Fibroblast of the aortic adventitia (primary cell): ENCODE results near the gene GALNT9. TPM values are rescaled to one million over a fixed set of nuclear protein-coding genes. Genes with fewer than 3 reads are reported as not detected.

Experiments
- DNase-seq: peaks from one replicate; pipeline ENCODE4 v3.0.0-alpha.2; 2010; ENCODE audit warnings: low read depth
- H3K4me3 ChIP-seq: 2 replicates; pipeline ENCODE4 v1.5.1; 2011; ENCODE audit warnings: low read depth, mild to moderate bottlenecking, control low read depth, low read length, moderate library complexity
- CTCF ChIP-seq: IDR thresholded peaks from 2 replicates; pipeline ENCODE4 v1.5.1; 2011; ENCODE audit warnings: mild to moderate bottlenecking, low read length, control low read depth, inconsistent platforms; ENCODE audit not compliant: insufficient read depth
- total RNA-seq: library from RNA; depleted of rRNA; stranded (reverse); fragments of >200 nt; gene quantifications from 2 replicates; pipeline ENCODE4 v1.2.3, GENCODE V29; 2012; ENCODE audit warnings: low replicate concordance

The GALNT9 gene
- total RNA-seq, 1 donor = not detected

GRCh38 chr12:132373901-132374611, 44.7 kb upstream of the GALNT9 start:
- TF ChIP-seq CTCF = peak; percentile 18
- DNase-seq = no peak
- H3K4me3 ChIP-seq = no peak overlapping the region

- no peak for TF ChIP-seq CTCF
- no peak for DNase-seq
- no peak overlapping the region for H3K4me3 ChIP-seq
These were observed 38.5 kb upstream of the GALNT9 start for GRCh38 chr12:132367852-132368251.

DNA sequence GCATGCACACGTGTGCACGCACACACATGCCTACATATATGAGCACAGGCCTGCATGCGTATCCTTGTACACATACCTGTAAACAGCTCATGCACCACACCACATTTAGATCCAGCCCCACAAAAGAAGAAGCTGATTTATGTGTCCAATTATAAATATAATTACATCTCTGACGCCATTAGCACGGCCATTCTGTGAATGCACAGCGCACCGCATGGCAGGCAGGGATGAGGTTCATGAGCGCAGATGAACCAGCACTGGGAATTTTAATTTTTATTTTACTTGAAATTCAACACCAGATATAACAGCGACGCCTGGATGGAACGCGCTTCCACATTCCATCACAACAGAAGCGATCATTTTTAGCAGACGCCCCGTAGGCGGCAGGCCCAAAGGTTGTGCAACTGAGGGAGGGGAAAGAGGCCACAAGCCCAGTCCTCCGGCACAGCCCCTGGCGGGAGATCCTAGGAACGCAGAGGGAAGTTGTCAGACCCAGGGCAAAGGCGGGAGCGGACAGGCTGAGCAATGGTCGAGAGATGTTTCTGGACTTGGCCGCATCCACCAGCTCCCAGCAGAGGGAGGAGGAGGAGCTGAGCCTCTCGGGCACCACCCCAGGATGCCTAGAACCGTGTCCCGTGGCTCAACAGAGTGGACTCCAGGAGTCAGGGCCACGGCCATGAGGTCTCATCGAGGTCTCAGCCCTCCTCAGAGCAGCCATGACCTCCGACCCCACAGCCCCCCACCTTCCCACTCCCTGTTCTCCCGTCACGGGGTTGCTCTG, 37.9 kb upstream of the GALNT9 start:
- no peak overlapping the region for H3K4me3 ChIP-seq
- peak; percentile 7 for TF ChIP-seq CTCF
- DNase-seq = peak; percentile 25

DNA sequence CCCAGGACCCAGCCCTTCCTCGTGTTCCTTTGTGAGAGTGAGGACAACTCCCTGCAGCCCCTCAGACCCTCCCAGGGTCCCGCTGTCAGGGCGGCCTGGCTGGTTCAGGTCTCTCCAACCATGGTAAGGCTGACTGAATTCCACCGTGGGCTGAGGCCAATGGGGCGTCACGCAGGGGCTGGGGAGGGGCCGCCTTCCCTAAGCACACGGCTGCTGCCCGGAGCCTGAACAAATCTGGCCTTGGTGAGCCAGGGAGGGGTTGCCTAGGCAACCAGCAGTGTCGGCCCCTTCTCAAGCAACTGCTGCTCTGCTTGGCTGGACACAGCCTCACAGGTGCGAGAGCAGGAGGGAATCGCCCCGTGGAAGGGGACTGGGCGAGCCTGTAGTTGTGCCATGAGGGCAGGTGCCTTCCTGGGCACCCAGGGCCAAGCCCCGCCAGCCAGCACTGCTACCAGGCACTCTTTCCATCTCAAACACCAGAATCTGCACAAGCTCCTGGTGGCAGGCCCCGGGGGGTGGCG, 37.0 kb upstream of the GALNT9 start:
- no peak for TF ChIP-seq CTCF
- no peak overlapping the region for H3K4me3 ChIP-seq
- DNase-seq = no peak

GRCh38 chr12:132365226-132365625, 35.8 kb upstream of the GALNT9 start:
- no peak overlapping the region for H3K4me3 ChIP-seq
- DNase-seq = no peak
- no peak for TF ChIP-seq CTCF

GRCh38 chr12:132364348-132364902, 35.0 kb upstream of the GALNT9 start:
- TF ChIP-seq CTCF = no peak
- DNase-seq = no peak
- no peak overlapping the region for H3K4me3 ChIP-seq
